Activated CD4-positive, alpha-beta T cell treated with anti-CD3 and anti-CD28 coated beads, Interleukin-2, Interleukin-6, amounts not matched to agents 100 ng/mL and 50 ng/mL, durations not matched to agents 16 hours and 8 hours (primary cell): Measurements from ENCODE around the gene GLYR1.
"Not testable (repeated sequence)": the region's sequence is repeated elsewhere in the genome, so short reads cannot be mapped to it uniquely, and the experiment has no call there.

Experiments
- DNase-seq: peaks from one replicate; pipeline ENCODE4 v3.0.0-alpha.2; 2020

The GLYR1 gene

DNA sequence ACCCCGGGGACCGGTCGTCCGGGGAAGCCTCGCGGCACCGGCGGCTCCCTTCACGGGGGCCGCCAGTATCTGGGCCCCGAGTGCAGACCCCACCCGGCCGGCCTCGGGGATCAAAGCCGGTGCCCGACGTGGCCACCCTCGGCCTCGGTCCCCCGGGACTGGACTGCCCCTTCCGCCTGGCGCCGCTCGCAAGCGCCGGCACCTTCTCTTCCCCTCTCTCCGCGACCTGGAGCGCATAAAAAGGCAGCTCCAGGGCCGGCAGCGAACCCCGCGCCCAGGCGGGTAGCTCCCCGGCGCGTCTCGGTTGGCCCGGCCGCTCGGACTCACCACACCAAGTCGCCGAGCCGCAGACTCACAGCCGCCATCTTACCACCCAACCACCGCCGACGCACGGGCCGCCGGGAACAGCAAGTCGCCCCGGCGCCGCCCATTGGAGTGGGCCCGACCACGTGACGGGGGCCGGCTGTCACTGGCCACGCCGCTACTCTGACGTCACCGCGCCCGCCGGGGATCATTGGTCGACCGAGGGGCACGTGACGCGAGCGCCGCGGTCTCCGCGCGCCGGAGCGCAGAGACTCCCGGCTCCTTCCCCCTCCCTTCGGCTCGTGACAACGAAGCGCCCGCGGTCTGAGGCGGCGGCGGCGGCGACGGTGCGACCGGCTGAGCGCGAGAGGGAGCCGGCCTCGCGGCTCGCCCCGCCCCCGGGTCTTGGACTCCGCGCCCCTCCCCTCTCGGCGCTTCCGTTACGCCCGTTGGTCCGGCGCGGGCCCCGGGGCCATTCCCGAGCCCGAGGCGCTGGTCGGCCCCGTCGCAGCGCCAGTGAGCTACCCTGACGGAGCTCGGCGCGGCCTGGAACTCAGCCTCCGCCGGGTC lies at the start of gene GLYR1, which contains the start of gene UBN1:
TSS of gene GLYR1 (minus strand) at position 388 of the 873 bp plus-strand sequence. CDS start at position 365, 23 bp downstream.
TSS of gene UBN1 (plus strand) at position 581 of the 873 bp plus-strand sequence. CDS start 5,437 bp downstream, outside the sequence.
- peak; percentile 100 for DNase-seq

- DNase-seq = not testable (repeated sequence)
These were observed 49.7 kb upstream of the GLYR1 start for GRCh38 chr16:4896761-4897160.

DNA sequence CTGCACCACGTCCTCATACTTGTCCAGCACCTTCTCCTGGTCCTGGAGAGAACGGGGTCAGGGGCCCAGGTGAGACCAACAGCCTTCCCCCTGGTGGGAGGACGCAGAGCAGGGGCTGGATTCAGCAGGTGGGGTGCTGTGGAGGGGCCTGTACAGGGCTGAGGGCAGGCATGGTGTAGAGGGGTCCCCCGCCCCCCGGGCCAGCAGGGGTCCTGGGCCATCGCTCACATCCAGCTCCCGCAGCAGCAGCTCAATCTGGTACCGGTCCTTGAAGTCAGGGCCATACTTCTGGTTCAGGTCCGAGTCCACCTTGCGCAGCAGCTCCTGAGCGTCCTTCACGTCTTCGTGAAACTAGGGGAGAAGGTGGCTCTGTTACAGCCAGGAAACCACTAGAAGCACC lies 48.3 kb upstream of the GLYR1 start:
- no peak for DNase-seq

DNA sequence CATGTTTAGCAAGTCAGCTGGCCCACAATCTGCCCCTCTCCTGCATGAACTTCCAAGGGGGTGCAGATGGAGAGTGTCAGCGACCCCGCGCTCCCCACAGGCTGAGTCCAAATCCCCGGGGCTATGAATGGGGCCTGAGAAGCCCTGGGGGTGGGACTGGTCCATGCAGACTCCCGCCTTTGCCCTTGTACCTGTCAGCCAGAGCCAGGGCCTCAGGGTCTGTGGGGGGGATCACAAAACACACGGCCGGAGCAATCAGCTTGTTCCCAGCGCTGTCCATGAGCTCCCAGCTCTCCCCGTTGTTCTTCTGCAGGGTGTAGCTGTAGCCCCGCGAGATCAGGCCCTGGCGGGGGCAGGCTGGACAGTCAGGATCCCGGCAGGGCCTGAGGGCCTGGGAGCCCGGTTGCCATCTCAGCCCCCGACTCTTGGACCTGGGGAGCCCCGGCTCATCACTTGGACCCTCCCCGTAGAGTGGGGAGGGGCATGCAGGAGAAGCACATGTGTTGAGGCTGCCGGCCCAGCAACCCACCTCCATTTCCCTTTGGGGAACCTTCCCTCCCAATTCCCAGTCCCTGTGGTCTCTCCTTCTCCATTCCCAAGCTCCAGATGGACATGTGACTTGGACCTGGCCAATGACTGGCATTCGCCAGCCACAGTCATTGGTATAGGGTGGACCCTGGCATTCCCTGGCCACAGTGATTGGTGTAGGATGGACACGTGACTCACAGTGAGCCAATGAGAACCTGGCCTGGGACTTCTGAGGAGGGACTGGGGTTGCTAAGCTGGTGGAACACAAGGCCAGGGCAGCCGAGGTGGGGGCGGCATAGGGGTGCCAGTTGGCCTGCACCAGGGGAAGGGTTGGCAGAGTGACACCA lies 47.4 kb upstream of the GLYR1 start:
- no peak for DNase-seq

DNA sequence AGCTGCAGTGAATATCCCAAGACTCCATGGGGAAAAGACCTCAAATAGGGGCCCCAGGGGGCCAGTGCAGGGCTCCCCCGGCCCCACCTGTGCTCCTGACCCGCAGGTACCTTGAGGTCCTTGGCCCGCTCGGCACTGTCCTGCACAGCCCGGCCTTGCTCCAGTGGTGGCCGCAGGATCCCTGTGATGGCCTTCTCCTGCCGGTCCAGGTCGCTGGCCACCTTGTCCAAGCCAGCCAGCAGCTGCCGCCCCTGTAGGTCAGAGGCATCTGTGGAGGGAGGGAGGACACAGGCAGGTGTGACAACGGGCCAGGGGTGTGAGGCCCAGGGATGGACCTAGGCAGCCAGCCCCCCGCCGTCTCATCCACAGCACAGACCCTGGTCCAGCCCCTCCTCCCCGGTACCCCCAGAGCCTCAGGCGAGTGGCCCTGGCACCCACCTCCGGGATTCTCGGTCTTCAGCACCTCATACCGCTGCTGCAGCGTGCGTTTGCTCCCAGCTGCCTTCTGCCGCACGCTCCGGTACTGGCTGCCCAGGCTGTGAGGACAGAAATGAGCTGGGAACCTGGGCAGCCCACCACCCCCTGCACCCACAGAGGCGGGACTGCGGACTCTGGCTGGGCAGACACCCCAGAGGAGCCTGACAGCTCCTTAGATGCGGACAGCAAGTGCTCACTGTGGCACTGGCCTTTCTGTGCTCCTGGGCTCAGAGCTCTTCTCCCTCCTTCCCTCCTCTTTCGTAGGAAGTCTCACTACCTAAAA lies 46.2 kb upstream of the GLYR1 start:
- DNase-seq = no peak

DNA sequence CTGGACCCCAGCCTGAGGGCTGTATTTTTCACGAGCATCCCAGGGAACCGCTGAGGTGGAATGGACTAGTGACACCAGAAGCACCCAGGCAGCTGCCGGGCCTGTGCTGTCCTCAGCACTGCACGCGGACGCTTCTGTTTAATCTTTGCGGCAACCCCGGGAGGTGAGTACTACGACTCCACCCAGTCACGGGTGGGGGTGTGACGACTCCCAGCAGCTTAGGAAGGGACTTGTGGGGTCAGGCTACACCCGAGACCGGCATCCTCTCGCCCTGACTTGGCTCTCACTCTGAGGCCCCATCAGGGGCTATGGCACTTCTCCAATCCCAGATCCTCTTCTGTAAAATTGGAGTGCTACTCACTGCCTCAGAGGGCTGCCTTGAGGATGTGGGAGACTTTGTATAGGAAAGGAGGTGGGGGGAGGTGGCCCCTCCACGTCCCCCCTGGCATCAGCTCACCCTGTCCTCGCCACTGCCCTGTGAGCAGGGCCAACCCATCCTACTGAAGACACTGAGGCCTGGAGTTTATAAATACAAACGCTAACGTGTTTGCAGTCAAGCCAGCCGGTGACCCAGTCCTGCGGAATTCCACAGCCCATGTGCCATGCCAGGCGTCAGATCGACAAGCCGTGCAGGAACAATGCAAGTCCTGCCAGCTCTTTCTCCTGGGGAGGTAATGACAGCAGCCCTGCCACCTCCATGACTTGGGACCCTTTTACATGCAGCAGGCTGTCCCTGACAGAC lies 45.4 kb upstream of the GLYR1 start:
- no peak for DNase-seq

DNA sequence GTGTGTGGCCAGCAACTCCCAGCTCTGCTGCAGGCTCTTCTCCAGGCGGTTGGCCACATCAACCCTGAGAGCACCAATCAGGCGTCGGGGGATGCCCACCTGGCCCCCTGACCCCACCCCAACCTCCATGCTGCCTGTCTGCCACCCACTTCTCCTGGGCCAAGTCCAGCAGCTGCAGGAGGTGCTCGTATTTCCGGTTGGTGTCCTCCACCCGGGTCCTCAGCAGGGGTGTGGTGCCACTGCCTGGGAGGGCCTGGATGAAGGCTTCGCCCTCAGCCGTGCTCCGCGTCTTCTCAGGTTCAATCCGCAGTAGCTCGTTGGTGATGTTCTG lies 44.8 kb upstream of the GLYR1 start:
- DNase-seq = no peak

- no peak for DNase-seq
These were observed 44.2 kb upstream of the GLYR1 start for GRCh38 chr16:4891097-4891885.

DNA sequence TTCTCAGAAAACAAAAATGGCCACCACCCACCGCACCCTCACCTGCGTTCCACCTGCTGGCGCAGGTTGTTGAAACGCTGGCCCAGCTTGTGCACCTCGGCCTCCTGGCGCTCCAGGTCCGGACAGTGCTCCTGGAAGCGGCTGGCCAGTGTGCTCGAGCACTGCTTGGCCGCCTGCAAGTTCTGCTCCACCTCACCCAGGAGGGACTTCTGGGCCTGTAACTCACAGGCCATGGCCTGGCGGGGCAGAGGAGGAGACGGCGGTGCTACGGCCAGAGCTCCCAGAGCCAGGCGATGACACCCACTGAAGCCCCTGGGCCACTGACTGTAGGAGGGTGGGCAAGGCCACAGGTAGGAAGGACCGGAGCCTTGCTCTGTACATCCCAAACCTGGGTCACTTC lies 43.6 kb upstream of the GLYR1 start:
- no peak for DNase-seq

GRCh38 chr16:4890026-4890425 lies 42.9 kb upstream of the GLYR1 start:
- no peak for DNase-seq

DNA sequence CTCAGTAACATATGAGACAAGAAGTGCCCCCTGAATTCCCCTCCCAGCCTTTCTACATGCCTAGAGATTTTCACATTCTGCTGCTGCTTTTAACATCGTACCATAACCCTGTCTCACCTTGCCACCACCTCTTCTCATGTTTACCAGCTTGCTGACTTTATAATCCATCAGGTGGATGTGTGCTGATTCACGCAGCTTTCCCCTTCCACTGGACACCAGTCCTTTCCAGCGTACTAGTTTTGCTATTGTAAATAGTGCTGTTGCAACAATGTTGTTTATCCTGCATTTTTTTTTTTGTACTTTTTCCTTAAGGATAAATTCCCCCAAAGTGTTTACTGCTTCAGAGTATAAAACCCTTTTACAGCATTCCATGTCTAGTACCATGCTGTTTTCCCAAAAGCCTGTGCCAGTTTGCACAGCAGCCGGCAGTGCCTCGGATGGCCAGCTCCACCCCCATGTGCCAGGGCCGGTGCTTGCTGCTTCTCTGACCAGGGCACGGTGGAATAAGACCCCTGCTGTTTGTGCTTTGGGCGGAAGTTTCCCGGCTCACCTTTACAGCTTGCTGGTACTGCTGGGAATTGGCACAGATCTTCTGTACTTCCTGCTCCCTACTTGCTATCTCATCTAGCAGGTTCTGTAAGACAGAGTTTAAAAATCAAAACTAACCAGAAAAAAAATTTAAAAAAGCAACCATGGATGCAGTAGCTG lies 41.5 kb upstream of the GLYR1 start:
- no peak for DNase-seq

- DNase-seq = no peak
These were observed 39.1 kb upstream of the GLYR1 start for GRCh38 chr16:4886151-4886550.

DNA sequence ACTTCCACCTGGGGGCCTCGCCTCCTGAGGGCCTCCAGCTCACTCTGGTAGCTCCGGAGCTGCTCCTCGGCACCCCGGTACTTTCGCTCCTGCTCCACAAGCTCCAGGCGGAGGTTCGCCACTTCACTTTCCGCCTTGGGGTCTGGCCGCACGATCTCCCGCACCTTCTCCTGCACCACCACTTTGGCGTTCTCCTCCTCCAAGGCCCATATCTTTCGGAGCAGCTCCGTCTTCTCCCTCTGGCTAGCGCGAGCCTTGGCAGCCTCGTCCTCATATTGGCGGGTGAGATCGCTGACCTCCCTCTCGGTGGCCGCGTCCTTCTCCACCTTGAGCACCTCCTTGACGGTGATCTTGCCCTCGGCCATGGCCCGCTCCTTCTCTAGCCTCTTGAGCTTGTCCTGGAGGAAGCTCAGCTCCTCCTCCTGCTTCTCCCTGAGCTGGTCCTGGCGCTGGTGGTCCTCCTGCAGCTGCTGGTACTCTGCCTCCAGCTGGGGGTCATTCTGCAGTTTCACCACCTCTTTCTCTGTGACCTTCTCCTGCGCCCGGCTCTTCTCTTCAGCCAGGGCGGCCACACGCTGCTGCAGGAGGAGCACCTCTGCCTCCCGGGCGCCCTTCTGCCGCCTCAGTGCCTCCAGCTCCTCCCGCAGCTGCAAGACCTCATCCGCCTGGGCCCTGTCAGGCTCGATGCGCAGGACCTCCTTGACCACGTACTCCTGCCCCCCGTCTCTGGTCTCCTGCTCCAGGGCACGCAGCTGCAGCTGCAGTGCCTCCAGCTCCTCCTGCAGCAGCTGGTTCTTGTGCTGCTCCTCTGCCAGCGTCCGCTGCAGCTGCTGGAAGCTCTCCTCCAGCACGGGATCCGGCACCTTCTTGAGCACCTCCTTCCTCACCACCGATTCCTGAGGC lies 38.1 kb upstream of the GLYR1 start:
- no peak for DNase-seq

- DNase-seq = no peak
These were observed 37.1 kb upstream of the GLYR1 start for GRCh38 chr16:4884209-4884608.

GRCh38 chr16:4883501-4883900 lies 36.4 kb upstream of the GLYR1 start:
- DNase-seq = no peak

DNA sequence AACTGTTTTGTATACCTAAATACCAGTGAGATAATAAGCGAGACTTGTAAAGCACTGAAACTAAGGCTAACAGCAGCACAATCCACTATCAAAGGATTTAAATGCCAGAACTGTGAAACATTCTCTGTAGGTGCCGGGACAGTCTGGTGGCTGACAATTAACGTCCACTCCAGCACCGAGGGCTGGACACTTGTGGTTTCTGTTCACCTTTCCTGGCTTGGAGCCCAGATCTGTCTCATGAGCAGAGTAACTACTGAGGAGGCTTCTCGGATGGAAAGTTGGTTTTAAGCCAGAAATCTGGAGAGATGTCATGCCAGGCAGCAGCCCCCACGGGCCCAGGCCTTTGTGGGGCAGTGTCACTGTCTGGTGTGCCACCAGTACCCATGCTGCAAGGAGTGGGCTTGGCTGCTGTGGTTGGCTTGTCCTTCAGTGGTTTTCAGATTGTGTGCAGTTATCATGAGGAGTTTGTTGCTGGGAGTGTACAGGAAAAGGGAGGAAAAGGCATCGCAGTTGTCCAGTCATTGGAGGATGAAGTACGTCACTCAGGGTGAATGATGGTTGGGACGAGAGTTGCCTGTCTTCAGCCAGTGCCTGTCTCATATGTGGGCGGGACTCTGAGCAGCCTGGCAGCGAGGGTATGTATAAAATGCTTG lies 35.7 kb upstream of the GLYR1 start:
- DNase-seq = no peak

DNA sequence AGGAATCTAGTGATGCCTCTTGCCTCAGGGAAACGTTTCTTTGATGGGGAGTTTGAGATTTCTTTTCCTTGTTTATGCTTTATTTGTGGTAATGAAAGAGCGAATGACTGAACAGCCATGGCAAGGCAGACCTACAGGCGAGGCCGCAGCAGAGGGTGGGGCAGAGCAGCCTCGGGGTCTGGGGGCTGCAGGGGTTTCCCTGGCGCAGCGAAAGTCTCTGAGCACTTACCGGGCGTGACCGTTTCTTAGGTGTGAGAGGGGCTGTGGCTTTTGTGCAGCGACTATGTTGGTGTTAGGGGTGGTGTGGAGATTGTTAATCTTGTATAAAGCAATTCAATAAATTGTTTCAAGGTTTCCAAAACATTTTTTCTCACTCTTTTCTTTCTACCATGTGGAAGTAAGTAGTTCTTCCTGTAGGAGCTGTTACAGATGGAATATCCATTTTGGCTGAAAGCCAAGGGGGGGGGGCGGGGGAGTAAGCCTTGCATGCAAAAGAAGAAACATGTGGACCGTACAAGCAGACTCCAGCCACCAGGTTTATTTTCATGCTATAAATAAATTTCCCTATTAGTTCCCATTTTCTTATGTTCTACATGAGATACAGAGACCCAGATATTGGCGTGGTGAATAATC lies 35.0 kb upstream of the GLYR1 start:
- no peak for DNase-seq

GRCh38 chr16:4880006-4880580 lies 33.0 kb upstream of the GLYR1 start:
- no peak for DNase-seq
